ENCODE results near the gene GAS6. TPM values are rescaled to one million over a fixed set of nuclear protein-coding genes. Genes with fewer than 3 reads are reported as not detected.
A peak's percentile ranks its signal among the peaks of the same experiment; 100 is the strongest.
"Not testable (repeated sequence)": the region's sequence is repeated elsewhere in the genome, so short reads cannot be mapped to it uniquely, and the experiment has no call there.

The GAS6 gene
- total RNA-seq, 1 experiment from 2014 or later, result 93.8 TPM

DNA sequence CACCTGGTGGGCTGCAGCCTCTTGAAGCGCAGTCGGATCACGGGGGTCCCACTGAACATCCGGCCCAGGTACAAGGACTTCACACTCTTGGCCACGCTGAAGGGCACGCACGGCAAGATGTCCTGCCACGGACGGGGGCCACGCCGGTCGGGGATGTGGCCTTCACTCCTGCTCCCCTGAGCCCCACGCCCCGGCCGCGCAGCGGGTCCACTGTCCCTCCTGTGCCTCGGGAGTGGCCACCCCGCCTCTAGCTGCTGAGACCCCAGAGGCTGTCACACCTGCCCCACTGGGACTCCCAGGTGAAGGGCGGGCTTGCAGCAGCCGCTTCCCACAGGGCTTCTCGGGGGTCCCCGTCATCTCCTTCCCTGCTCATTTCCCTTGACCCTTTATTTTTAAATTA lies 31.2 kb downstream of the GAS6 start:
- intact Hi-C loops (cut with micrococcal nuclease; ENCODE audit: unreplicated experiment), result loop anchor here (5.0 to 10.0 kb wide), 2 partner anchors 110 to 232 kb away; no protein-coding TSS in a partner anchor
- H3K36me3 ChIP-seq (ENCODE audit: low read depth), result no peaks in the 10 kb centered on the region

DNA sequence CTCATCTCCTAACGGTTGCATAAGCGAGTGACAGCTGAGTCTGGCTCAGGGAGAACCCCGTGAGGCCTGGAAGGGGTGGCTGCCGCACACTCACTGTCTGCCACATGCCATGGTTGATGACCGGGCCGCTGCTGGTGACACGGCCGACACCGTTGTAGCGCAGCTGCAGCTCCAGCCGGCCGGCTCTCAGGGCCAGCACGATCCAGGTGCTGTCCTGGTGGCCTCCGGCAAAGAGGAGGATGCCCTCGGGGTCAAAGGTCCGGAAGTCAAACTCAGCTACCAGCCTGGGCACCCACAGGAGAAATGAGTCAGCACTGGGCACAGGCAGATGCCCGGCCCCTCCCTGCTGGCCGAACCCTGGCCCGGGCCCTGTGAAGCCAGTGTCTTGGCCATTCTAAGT lies 31.7 kb downstream of the GAS6 start:
- CTCF ChIA-PET, result no interaction called here

More for the DNA sequence above, 31.2 kb downstream of the GAS6 start:
- H3K9me2 ChIP-seq (ENCODE audit: insufficient read depth), result no peaks in the 10 kb centered on the region
- no peak for DNase-seq
- no peak for TF ChIP-seq EZH2 (IDR thresholded peaks at IDR 0.05; ENCODE audit: low read depth)
- TF ChIP-seq, protein P1, sequence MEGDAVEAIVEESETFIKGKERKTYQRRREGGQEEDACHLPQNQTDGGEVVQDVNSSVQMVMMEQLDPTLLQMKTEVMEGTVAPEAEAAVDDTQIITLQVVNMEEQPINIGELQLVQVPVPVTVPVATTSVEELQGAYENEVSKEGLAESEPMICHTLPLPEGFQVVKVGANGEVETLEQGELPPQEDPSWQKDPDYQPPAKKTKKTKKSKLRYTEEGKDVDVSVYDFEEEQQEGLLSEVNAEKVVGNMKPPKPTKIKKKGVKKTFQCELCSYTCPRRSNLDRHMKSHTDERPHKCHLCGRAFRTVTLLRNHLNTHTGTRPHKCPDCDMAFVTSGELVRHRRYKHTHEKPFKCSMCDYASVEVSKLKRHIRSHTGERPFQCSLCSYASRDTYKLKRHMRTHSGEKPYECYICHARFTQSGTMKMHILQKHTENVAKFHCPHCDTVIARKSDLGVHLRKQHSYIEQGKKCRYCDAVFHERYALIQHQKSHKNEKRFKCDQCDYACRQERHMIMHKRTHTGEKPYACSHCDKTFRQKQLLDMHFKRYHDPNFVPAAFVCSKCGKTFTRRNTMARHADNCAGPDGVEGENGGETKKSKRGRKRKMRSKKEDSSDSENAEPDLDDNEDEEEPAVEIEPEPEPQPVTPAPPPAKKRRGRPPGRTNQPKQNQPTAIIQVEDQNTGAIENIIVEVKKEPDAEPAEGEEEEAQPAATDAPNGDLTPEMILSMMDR (conservative IDR thresholded peaks at IDR 0.05), result no peak
- H3K4me3 ChIP-seq, result no peak overlapping the region
- peaks cover 20% of the 10 kb centered on the region for H3F3A ChIP-seq (ENCODE audit: insufficient read depth, low read depth)
- CTCF ChIA-PET, result no interaction called here
- H3K27me3 ChIP-seq (ENCODE audit: insufficient read depth, low read depth), result no peaks in the 10 kb centered on the region
- no peaks in the 10 kb centered on the region for H4K20me1 ChIP-seq (ENCODE audit: insufficient read depth)
- POLR2A ChIA-PET (ENCODE audit: unreplicated experiment), result no interaction called here
- no peaks in the 10 kb centered on the region for H3K79me2 ChIP-seq (ENCODE audit: low read depth)
- no peak overlapping the region for H2AFZ ChIP-seq
- BruUV-seq (replicated peaks), result no TSS peak
- no peak overlapping the region for H3K27ac ChIP-seq
- no peaks in the 10 kb centered on the region for H3K9me3 ChIP-seq (ENCODE audit: insufficient read depth, low read depth)
- H3K4me2 ChIP-seq, result 0 out of 2 replicates have a peak overlapping the region, but pooled peaks have one; percentile 12
- peaks cover 48% of the 10 kb centered on the region for H3K4me1 ChIP-seq (replicated peaks; ENCODE audit: insufficient read depth)

DNA sequence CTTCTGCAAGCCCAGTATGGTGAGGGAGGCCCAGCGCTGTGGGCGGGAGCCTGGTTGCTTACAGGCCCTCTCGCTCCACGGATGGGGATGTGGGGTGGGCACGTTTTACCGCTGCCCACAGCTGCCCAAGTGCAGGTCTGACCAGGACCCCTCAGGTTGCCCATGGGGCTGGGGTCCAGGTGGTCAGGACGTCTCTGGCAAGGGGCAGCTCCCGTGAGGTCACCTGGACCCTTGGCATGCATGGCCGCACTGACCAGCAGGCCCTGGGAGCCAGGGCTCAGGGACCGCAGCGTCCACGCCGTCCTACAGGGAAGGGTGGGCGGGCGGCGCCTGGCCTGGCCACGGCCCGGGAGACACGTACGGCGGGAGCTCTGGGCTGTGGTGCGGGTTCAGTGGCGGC lies 32.8 kb downstream of the GAS6 start:
- POLR2A ChIA-PET (ENCODE audit: unreplicated experiment), result no interaction called here
- no peaks in the 10 kb centered on the region for H3K27me3 ChIP-seq (ENCODE audit: insufficient read depth, low read depth)
- TF ChIP-seq, protein P1 (conservative IDR thresholded peaks at IDR 0.05), result no peak
- no peak for TF ChIP-seq EZH2 (IDR thresholded peaks at IDR 0.05; ENCODE audit: low read depth)
- CTCF ChIA-PET, result no interaction called here
- H3K9me3 ChIP-seq (ENCODE audit: insufficient read depth, low read depth), result no peaks in the 10 kb centered on the region
- peaks cover 39% of the 10 kb centered on the region for H3K4me1 ChIP-seq (replicated peaks; ENCODE audit: insufficient read depth)
- H3K4me2 ChIP-seq, result peak overlapping the region; percentile 41
- peaks cover 11% of the 10 kb centered on the region; the same call in 1 of the 2 replicates for H3F3A ChIP-seq (ENCODE audit: insufficient read depth, low read depth)
- H3K4me3 ChIP-seq, result no peak overlapping the region
- no peaks in the 10 kb centered on the region for H3K36me3 ChIP-seq (ENCODE audit: low read depth)
- intact Hi-C loops (cut with micrococcal nuclease; ENCODE audit: unreplicated experiment), result loop anchor here (5.0 to 10.0 kb wide), 2 partner anchors 111 to 234 kb away; no protein-coding TSS in a partner anchor
- no peak overlapping the region for H3K27ac ChIP-seq
- no peaks in the 10 kb centered on the region for H3K79me2 ChIP-seq (ENCODE audit: low read depth)
- no peak overlapping the region for H2AFZ ChIP-seq
- no peaks in the 10 kb centered on the region for H4K20me1 ChIP-seq (ENCODE audit: insufficient read depth)
- no peak for DNase-seq
- H3K9me2 ChIP-seq (ENCODE audit: insufficient read depth), result no peaks in the 10 kb centered on the region
- BruUV-seq (replicated peaks), result no TSS peak

More for the DNA sequence above, 31.7 kb downstream of the GAS6 start:
- H3F3A ChIP-seq (ENCODE audit: insufficient read depth, low read depth), result peaks cover 15% of the 10 kb centered on the region
- no peaks in the 10 kb centered on the region for H3K79me2 ChIP-seq (ENCODE audit: low read depth)
- H3K4me2 ChIP-seq, result peak overlapping the region; percentile 12
- no peak overlapping the region for H2AFZ ChIP-seq
- no TSS peak for BruUV-seq (replicated peaks)
- H3K9me2 ChIP-seq (ENCODE audit: insufficient read depth), result no peaks in the 10 kb centered on the region
- POLR2A ChIA-PET (ENCODE audit: unreplicated experiment), result no interaction called here
- intact Hi-C loops (cut with micrococcal nuclease; ENCODE audit: unreplicated experiment), result loop anchor here (5.0 to 10.0 kb wide), 2 partner anchors 110 to 233 kb away; no protein-coding TSS in a partner anchor
- DNase-seq, result peak; percentile 85 to 92
- no peak overlapping the region for H3K4me3 ChIP-seq
- TF ChIP-seq EZH2 (IDR thresholded peaks at IDR 0.05; ENCODE audit: low read depth), result no peak
- TF ChIP-seq, protein P1 (conservative IDR thresholded peaks at IDR 0.05), result no peak
- no peaks in the 10 kb centered on the region for H3K9me3 ChIP-seq (ENCODE audit: insufficient read depth, low read depth)
- no peaks in the 10 kb centered on the region for H3K36me3 ChIP-seq (ENCODE audit: low read depth)
- peaks cover 43% of the 10 kb centered on the region for H3K4me1 ChIP-seq (replicated peaks; ENCODE audit: insufficient read depth)
- no peak overlapping the region for H3K27ac ChIP-seq
- no peaks in the 10 kb centered on the region for H4K20me1 ChIP-seq (ENCODE audit: insufficient read depth)
- no peaks in the 10 kb centered on the region for H3K27me3 ChIP-seq (ENCODE audit: insufficient read depth, low read depth)

DNA sequence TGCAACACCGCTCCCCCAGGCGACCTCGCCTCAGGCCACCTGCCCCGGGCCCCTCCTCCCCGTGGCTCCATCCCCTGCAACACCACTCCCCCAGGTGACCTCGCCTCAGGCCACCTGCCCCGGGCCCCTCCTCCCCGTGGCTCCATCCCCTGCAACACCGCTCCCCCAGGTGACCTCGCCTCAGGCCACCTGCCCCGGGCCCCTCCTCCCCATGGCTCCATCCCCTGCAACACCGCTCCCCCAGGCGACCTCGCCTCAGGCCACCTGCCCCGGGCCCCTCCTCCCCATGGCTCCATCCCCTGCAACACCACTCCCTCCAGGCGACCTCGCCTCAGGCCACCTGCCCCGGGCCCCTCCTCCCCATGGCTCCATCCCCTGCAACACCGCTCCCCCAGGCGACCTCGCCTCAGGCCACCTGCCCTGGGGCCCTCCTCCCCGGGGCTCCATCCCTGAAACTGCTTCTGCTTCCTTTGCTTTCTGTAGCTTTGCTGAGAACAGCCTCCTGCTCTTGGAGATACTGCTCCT lies 33.4 kb downstream of the GAS6 start:
- BruUV-seq (replicated peaks); H3K9me3 ChIP-seq (ENCODE audit: insufficient read depth, low read depth); H3K36me3 ChIP-seq (ENCODE audit: low read depth); CTCF ChIA-PET; H4K20me1 ChIP-seq (ENCODE audit: insufficient read depth); H3K9me2 ChIP-seq (ENCODE audit: insufficient read depth); POLR2A ChIA-PET (ENCODE audit: unreplicated experiment); H3K4me3 ChIP-seq; H3K79me2 ChIP-seq (ENCODE audit: low read depth); H3K27me3 ChIP-seq (ENCODE audit: insufficient read depth, low read depth); H2AFZ ChIP-seq; H3K27ac ChIP-seq: not testable (repeated sequence)
- DNase-seq, result peak in 1 of 2 experiments; percentile 82
- peaks cover 13% of the 10 kb centered on the region; the same call in 1 of the 2 replicates for H3F3A ChIP-seq (ENCODE audit: insufficient read depth, low read depth)
- intact Hi-C loops (cut with micrococcal nuclease; ENCODE audit: unreplicated experiment), result loop anchor here (5.0 to 10.0 kb wide), 2 partner anchors 112 to 234 kb away; no protein-coding TSS in a partner anchor
- H3K4me1 ChIP-seq (replicated peaks; ENCODE audit: insufficient read depth), result peaks cover 39% of the 10 kb centered on the region
- H3K4me2 ChIP-seq, result peak overlapping the region; percentile 51

Data from PC-9 (cell line).